Left hindlimb (tissue), 1 donor: Measurements from ENCODE around the gene TNNC1.

Experiments
- DNase-seq: peaks from one replicate; pipeline ENCODE4 v3.0.0-alpha.2; 2018

Gene TNNC1

DNA sequence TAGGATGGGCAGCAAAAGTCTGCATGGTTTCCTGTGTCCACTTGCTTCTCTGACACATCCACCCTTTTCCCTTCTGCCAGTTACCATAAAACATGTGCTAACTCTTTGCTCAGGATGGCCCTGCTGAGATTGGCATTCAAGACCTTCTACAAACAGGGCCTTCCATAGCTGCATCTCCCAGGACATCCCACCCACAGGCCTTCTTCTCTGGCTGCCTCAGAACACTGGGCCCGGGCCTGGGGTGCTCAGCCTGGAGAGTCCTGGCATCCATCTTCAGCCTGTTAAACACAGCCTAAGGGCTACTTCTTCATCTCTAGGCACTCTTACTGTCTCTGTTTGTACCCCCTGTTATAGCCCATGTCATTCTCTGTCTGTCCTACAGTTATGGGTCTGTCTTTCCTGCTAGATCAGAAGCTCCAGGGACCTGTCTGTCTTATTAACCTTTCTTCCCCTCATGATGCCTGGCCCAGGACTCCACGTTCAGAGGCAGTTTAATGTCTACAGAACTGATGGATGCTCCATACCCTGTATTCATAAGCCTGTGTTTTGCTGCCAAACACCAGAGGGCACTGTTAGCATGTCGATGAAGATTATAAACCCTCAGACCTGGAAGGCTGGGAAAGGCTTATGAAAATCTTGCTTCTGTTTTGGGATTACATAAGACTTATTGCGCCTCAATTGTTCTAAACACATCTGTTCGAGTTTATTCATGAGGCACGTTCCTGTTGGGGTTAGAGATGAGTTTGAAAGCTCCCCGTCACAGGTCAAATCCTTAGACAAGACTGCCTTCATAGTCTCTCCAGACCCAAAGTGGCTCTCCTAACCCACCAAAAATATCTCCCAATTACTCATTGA lies 25.5 kb downstream of the TNNC1 start:
- DNase-seq, result peak; percentile 45

DNA sequence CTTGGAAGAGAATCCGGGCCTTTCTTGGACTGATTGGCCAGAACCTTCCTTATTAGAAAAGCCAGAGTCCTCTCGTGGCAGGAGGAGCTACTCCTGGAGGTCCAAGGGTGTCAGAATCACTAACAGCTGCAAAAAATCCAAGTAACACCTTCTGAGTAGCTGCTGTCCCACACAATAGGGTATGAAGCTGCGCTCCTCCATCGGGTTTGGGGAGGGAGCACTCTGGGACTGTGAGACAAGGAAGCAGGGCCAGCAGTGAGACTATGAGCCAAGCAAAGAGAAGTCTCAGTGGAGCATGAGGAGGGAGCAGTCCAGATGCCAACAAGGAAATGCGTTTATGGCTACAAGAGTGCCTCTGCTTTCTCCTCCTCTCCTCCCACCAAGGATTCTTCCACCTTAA lies 30.7 kb downstream of the TNNC1 start:
- no peak for DNase-seq

DNA sequence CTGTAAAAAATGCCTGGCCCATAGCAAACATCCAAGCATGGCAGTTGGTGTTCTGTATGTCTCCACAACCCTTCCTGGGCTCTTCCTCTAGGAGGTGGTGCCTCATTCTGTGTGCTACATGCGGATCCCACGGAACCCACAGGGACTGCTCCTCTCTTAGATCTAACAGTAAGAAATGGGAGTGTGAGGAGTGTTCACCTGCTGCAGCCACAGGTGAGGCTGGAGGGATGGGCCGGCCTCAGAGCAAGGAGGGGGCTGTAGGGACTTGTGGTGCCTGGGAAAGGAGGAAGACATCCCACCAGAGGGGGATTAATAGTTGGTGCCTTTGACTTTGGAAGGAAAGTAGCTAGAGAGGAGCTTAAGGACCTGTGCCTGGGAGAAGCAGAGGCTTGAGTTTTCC lies 31.2 kb downstream of the TNNC1 start:
- no peak for DNase-seq

DNA sequence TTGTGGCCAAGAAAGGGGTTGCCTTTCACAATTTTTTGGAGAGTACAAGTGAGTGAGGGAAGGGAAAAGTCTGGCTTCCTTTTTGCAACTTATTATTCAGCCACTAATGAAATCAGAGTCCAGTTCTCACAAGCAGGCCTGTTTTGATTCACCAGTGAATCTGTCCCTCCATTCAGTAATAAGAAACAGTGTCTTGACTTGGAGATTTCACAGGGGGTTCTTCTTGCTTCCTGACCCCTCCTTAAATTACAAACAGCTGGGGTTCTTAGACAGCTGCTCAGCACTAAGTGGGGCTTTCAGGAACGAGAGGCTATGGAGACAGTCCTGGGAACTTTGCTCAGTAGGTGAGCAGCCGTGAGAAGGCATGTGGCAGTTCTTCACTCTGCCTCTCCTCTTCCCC lies 33.5 kb downstream of the TNNC1 start:
- DNase-seq, result no peak

DNA sequence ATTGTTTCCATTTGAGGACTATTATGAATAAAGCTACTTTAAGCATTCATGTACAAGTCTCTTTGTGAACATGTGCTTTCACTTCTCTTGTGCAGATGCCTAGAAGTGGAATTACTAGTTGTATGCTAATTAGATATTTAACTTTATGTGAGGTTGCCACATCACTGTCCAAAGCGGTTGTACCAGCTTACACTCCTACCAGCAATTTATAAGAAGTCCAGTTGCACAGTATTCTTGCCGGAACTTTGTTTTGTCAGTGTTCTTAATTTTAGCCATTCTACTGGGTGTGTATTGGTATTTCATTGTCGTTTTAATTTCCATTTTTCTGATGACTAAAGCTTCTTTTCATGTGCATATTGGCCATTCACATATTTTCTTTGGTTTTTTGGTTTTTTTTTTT lies 38.0 kb downstream of the TNNC1 start:
- DNase-seq, result no peak

DNA sequence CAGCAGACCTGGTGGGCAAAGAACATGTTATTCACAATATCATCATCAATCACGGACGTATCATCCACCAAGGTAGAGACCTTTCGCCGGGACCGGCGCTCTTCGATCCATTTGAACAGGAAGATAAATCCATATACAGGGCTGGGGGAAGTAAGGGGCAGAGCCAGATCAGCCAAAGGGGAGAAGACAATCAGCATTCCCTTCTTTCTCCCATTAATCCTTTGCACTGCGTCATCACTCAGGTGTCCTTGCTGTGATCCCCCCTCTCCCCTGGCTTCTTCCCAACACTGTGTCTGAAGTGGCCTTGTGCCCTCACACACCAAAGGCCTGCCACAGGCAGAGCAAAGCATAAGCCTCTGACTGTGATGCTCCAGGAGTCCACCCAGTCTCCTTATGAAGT lies 45.4 kb downstream of the TNNC1 start:
- peak; percentile 25 for DNase-seq

DNA sequence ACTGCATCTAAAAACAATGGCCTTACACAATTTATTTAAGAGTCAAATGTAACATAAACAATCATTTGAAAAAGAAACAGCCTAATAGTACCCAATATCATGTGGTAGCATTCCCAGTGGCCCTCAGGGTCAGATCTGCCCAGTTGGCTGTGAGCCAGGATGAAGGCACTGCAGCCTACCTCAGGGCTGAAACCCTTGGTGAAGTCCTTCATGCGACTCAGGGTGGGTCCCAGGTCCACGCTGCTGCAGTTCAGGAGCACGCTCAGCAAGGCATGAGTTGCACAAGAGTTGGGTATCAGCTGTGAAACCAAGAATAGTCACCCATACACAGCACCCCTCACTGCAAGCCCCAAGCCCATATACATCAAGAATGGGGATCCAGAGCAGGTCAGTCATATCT lies 46.1 kb downstream of the TNNC1 start:
- DNase-seq, result peak; percentile 20

DNA sequence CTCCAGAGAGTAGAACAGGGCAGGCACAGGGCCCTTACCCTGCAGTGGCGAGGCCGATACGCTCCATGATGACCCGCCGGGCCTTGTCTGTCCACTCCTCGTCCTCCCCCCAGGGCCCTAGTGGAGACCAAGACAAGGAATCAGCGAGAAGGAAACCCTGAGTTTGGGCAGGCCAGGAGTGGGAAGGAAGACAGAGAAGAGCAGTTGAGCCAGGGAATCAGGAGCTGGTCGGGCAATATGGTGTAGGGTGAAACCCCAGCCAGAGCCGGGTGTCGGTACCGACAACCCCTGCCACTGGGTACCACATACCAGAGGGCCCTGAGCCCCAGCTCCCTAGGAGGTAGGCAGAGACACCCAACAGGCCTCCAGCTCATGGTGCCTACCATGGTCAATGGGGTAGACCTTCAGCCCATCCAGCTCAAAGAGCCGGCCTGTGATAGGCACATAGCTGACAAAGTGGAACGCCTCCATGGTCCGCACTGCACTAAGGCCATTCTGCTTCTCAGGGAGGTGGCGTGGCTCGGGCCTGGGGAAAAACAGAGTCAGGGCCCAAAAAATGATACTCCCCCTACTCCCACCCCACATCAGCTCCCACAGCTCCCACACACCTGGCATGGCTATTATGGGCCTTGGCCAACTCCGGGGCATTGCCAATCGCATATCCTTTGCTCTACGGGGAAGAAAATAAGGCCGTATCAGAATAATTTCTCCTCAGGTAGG lies 46.9 kb downstream of the TNNC1 start:
- peak; percentile 31 for DNase-seq

DNA sequence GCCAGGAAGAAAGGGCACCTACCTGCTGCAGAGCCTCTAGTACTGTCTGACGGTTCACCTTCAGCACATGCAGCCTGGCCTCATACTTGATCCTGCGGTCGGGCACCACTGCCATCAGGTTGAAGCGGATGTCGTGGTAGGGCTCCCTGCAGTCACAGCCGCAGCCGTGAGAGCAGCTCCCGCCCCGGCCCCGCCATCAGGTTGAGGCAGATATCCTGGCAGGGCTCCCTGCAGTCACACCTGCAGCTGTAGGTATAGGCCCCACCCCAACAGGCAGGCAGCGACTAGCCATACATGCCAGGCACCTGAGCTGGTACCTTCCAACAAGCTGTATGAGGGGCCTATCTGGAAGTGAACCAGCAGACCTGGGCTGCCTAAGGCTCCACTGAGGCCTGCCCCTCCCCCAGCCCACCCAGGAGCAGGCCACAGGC lies 47.6 kb downstream of the TNNC1 start:
- DNase-seq, result peak; percentile 31

DNA sequence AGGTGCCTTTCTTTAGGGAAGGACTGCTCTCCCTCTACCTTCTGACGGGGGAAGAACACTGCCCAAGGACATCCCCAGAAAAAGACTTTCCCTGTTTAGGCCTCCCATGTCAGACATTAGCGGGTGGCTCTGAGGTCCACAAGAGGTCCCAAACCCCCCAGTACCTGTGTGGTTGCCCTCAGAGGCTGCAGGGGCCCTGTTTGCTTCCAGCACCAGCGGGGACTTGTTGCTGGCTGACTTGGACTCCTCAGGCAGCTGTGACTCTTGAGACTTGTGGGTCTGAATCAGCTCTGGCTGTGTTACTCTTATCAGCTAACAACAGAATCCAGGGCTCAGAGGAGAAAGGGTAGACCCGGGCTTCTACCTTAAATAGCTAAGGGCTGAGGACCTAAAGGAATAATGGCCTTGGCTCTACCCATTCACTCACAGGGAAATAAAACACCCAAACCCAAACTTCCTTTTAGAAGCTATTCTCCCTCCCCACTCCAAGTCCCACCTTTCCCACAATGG lies 48.2 kb downstream of the TNNC1 start:
- no peak for DNase-seq

DNA sequence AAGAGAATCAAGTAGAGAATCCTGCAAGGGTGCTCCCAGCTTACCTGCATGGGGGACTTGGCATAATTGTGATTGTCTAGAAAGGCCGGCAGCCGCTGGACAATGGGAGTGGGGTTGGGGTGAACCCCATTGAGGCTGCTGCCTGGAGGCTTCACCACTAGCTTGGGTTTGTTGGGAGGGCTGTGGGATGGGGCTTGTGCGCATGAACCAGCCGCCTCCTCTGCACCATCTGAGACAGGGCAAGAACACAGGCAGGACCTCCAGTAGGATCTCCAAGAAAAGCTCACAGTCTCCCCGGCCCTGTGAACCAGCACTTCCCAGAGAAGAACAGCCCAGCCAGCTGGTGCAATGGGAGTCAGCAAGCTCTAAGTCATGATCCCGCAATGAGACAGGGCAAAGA lies 48.8 kb downstream of the TNNC1 start:
- DNase-seq, result peak; percentile 31

DNA sequence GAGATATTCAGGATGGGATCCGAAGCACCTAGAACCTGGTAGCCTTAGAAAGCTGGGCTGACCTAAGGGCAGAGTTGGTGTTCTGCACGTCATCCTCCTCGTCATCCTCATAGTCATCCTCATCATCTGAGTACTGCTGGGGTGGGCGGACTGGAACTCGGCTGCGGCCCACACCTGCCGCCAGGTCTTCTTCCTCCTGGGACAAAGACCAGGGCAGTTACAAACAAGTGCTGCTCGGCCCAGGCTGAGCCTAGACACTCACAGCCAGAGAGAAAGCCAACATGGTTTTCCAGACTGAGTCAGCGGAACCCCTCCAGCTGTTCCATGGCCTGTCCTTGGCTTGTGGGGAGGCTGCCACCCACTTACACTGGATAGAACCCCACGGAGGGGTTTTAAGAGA lies 49.5 kb downstream of the TNNC1 start:
- peak; percentile 20 for DNase-seq

DNA sequence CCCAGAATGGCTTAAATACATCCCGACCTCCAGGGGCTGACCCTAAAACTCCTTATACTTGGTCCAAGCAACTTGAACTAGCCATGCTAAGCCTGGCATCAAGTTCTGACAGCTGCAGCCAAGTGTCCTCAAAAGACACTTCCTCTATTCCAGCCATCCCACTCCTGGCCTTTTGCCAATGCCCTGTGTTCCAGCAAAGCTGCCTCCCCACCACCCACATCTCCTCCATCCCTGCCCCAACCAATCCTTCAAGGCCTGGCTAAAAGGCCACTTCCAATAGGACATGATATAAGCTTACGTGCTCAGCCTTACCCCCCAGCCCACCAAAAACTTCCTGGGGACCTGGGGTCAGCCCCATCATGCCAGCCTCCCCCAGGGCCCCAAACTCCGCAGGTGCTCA lies 49.9 kb downstream of the TNNC1 start:
- DNase-seq, result peak; percentile 30

DNA sequence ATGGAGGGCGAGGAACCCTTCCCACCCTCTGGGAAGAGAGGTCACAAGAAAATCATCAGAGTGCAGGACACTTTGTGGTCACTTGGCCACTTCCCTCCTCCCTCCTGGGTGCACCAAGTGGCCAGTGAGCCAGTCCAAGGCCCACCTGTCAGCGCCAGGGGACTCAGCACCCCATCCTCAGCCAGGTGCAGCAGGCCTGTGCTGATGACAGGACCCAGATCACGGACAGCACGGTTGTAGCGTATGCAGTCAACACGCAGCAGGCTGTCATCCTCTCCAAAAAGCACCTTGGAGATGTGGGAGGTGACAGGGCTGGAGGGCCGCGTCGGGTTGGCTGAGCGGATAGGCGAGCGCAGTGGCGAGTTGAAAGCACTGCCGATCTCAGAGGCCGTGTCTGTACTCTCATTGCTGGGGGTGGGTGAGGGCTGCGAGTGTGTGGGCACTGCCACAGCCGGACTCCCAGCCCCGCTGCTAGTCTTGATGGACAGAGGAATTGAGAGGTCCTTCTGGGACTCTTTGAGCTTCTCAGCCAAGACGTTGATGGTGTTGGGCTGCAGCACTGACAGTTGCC lies 50.5 kb downstream of the TNNC1 start:
- peak; percentile 21 for DNase-seq

DNA sequence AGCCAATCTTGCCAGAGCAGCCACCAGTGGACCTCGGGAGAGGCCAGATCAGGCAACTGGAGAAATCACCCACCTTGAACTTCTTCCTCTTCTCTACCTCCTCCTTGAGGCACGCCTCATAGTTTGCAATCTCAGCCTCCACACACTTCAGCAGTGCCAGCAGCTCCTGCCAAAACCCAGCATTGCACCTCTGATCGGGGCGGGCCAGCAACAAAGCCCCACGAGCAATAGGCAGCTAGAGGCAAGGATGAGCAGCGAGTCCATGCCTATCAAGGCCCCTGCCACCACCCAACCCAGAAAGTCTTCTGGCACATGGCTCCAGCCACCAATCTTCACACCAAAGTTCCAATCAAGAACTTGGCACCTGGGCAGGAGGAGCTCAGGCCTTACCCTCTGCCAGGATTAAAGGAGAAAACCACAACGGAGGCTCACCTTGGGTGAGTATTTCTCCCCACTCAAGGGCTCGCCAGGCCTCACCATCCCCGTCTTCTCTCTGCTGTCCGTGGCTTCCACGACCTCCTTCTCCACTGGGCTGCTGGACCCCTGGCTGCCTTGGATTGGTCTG lies 51.1 kb downstream of the TNNC1 start:
- no peak for DNase-seq

DNA sequence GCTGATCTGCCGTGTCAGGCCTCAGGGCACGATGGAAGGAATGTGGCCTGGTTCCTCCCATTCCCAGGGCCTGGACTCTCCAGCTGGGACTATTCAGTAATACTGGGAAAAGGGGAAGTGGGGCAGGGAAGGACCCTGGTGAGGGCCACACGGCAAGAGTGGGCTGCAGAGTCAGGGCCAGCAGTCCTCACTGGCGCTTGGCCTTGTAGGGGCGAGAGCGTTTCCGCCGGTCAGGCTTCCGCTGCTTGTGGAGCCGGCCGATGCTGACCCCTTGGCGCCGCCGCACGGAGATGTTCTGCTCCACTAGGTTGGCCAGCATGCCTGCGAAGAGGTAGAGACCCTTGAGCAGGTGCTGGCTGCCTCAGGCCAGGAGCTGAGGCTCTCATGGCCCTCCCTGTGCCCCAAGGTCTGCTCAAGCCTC lies 51.7 kb downstream of the TNNC1 start:
- peak; percentile 16 for DNase-seq

DNA sequence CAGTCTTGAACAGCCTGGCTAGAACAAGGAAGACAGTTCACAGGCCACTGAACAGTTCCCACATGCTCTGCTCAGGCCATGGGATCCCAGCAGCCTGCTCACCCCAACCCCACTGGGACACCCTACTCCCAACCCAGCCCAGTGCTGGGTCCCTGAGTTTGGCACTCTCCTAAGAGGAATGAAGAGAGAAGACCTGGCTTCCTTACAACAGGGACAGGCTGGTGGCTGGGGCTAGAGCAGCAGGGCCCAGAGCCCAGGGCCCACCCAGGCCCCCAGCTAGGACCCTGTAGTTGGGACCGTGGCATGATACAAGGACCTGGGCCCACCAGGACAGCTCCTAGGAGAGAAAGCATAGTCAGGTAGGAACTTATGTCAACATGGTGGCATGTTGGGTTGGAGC lies 52.3 kb downstream of the TNNC1 start:
- DNase-seq, result peak; percentile 19
